HCT116 (cell line): Measurements from ENCODE around the gene CPNE8. TPM values are rescaled to one million over a fixed set of nuclear protein-coding genes. Genes with fewer than 3 reads are reported as not detected.

Source experiments
- ATAC-seq: fragments of 200-7000 bp; cut with Tn5 transposase; 2 replicates; pipeline ENCODE4 v1.9.1; 2020; ENCODE audit warnings: mild to moderate bottlenecking, moderate library complexity
- BruUV-seq: library from RNA; stranded (reverse); fragments of 400-500 nt; replicated peaks from 2 replicates; lab custom pipeline; 2021; lab: Mats Ljungman, UMichigan
- CTCF ChIA-PET: fragments of 300-600 bp; sonication (Branson Sonifier 250); formaldehyde crosslinking; loops from one replicate; lab custom pipeline; 2021; ENCODE audit warnings: antibody characterized with exemption; lab: Charles Lee
- POLR2A ChIA-PET: fragments of 300-600, 350-600 bp; sonication (Branson Sonifier 250); formaldehyde crosslinking; loops from one replicate; lab custom pipeline; 2021; ENCODE audit warnings: antibody characterized with exemption; lab: Charles Lee
- RAD21 ChIA-PET, 2 experiments: fragments of 300-600 bp; sonication (Branson Sonifier 250); formaldehyde crosslinking; loops; one replicate each; lab custom pipeline; 2023; ENCODE audit warnings: low total read pairs in 2 of 2; ENCODE audit not compliant: uncharacterized antibody in 2 of 2, unreplicated experiment in 2 of 2, low non-redundant PET in 1 of 2; lab: Charles Lee
- DNase-seq: peaks from one replicate; pipeline ENCODE4 v3.0.0-alpha.2; 2010; ENCODE audit warnings: low read depth, low spot score
- H2AFZ ChIP-seq: fragments of 200-600 bp; shearing (Covaris generic), sonication (generic); 2 replicates; pipeline ENCODE4 v1.6.1; 2017; ENCODE audit warnings: low read depth, mixed run types, mixed read lengths, antibody characterized with exemption, low read length; ENCODE audit not compliant: poor library complexity, severe bottlenecking
- H3K27ac ChIP-seq: 2 replicates; pipeline ENCODE4 v1.5.1; 2012; ENCODE audit warnings: low read depth, low read length
- H3K27me3 ChIP-seq: fragments of 200-600 bp; sonication (generic); 2 replicates; pipeline ENCODE4 v1.6.1; 2016; ENCODE audit warnings: mixed run types, low read length, mixed read lengths; ENCODE audit not compliant: insufficient read depth
- H3K36me3 ChIP-seq, 2 experiments: fragments of 200-500 bp in 1 of 2; fragments of 200-600 bp in 1 of 2; sonication (Bioruptor generic) in 1 of 2; sonication (generic) in 1 of 2; 2 replicates each; pipeline versions ENCODE4 v1.5.1 to v1.6.1; 2014 to 2016; ENCODE audit warnings: low read length in 2 of 2, inconsistent platforms in 1 of 2, mixed read lengths in 1 of 2, mixed run types in 1 of 2; ENCODE audit not compliant: insufficient read depth in 2 of 2, control insufficient read depth in 1 of 2
- H3K4me1 ChIP-seq, 2 experiments: fragments of 200-600 bp in 1 of 2; sonication (generic) in 1 of 2; 2 replicates each; pipeline versions ENCODE4 v1.5.1 to v1.6.1; 2012 to 2017; ENCODE audit warnings: low read length in 2 of 2, inconsistent platforms in 1 of 2, mild to moderate bottlenecking in 1 of 2, mixed read lengths in 1 of 2, mixed run types in 1 of 2, moderate library complexity in 1 of 2; ENCODE audit not compliant: insufficient read depth in 2 of 2, control insufficient read depth in 1 of 2
- H3K4me2 ChIP-seq: fragments of 200-600 bp; sonication (generic); 2 replicates; pipeline ENCODE4 v1.6.1; 2017; ENCODE audit warnings: mixed run types, low read length, mixed read lengths
- H3K4me3 ChIP-seq, 2 experiments: fragments of 200-600 bp in 1 of 2; sonication (generic) in 1 of 2; replicated peaks in 1 of 2; 2 replicates each; pipeline ENCODE4 v1.5.1; 2011 to 2016; ENCODE audit warnings: low read length in 2 of 2, control low read depth in 1 of 2, low read depth in 1 of 2, mild to moderate bottlenecking in 1 of 2, mixed read lengths in 1 of 2, mixed run types in 1 of 2
- H3K79me2 ChIP-seq: fragments of 200-600 bp; sonication (generic); 2 replicates; pipeline ENCODE4 v1.6.1; 2017; ENCODE audit warnings: mild to moderate bottlenecking, mixed run types, low read length, moderate library complexity, mixed read lengths; ENCODE audit not compliant: insufficient read depth
- H3K9ac ChIP-seq: fragments of 200-600 bp; sonication (generic); 2 replicates; pipeline ENCODE4 v1.6.1; 2016; ENCODE audit warnings: low read length, mixed read lengths
- H3K9me2 ChIP-seq: fragments of 200-600 bp; sonication (generic), shearing (Covaris generic); 2 replicates; pipeline ENCODE4 v1.6.1; 2017; ENCODE audit warnings: mixed run types, mild to moderate bottlenecking, moderate library complexity; ENCODE audit not compliant: insufficient read depth
- H3K9me3 ChIP-seq, 2 experiments: fragments of 200-500 bp in 1 of 2; fragments of 200-600 bp in 1 of 2; sonication (Bioruptor generic) in 1 of 2; sonication (generic) in 1 of 2; 2 replicates each; pipeline ENCODE4 v1.6.1; 2014 to 2017; ENCODE audit warnings: low read length in 2 of 2, mixed read lengths in 2 of 2, inconsistent platforms in 1 of 2, low read depth in 1 of 2, mild to moderate bottlenecking in 1 of 2, mixed run types in 1 of 2, moderate library complexity in 1 of 2; ENCODE audit not compliant: control insufficient read depth in 1 of 2, insufficient read depth in 1 of 2
- H4K20me1 ChIP-seq: fragments of 200-600 bp; sonication (generic), shearing (Covaris generic); 2 replicates; pipeline ENCODE4 v1.6.1; 2017; ENCODE audit warnings: mixed run types, mild to moderate bottlenecking, moderate library complexity; ENCODE audit not compliant: insufficient read depth
- ATF3 ChIP-seq: IDR thresholded peaks from 2 replicates; pipeline ENCODE4 v1.6.1; 2012
- MAX ChIP-seq: IDR thresholded peaks from 2 replicates; pipeline ENCODE4 v1.6.1; 2012
- RAD21 ChIP-seq: IDR thresholded peaks from 2 replicates; pipeline ENCODE4 v1.6.1; 2012; ENCODE audit warnings: low read depth, mild to moderate bottlenecking
- ZFX ChIP-seq: fragments of 450-650 bp; IDR thresholded peaks from 2 replicates; pipeline ENCODE4 v1.6.1; 2017
- intact Hi-C: fragments of 100-400 bp; cut with micrococcal nuclease; formaldehyde crosslinking; loops from 2 replicates; pipeline ENCODE4 v1.10.0; 2022
- total RNA-seq: library from RNA; stranded (reverse); gene quantifications from one replicate; pipeline ENCODE4 v1.2.1, GENCODE V29; 2021; ENCODE audit not compliant: unreplicated experiment

CPNE8 gene
- total RNA-seq, 1 experiment from 2014 or later, result 14.2 TPM

- Histone ChIP-seq H3K4me1 (no peaks in the 10 kb centered on the region), H3K9me3 (no peaks in the 10 kb centered on the region), H4K20me1 (no peaks in the 10 kb centered on the region), H3K9ac (no peak overlapping the region), H3K27me3 (no peaks in the 10 kb centered on the region), H3K4me3 (no peak overlapping the region), H3K36me3 (no peaks in the 10 kb centered on the region), H3K9me2 (no peaks in the 10 kb centered on the region), H3K4me2 (no peak overlapping the region), H2AFZ (no peak overlapping the region), H3K27ac (no peak overlapping the region), H3K79me2 (no peaks in the 10 kb centered on the region)
- DNase-seq, result no peak
- POLR2A ChIA-PET, result no interaction called here
- ATAC-seq, result no peak
- no TSS peak for BruUV-seq
- intact Hi-C loops, result no loop called here
- CTCF ChIA-PET, result no interaction called here
- RAD21 ChIA-PET, result no interaction called here
- no peak for TF ChIP-seq ZFX
These were observed 210.3 kb downstream of the CPNE8 start for GRCh38 chr12:38695057-38695456.

- no peak overlapping the region for H2AFZ ChIP-seq
- no peak for ATAC-seq
- TF ChIP-seq ATF3 (no peak), RAD21 (no peak), MAX (no peak)
- H3K36me3 ChIP-seq, result no peaks in the 10 kb centered on the region
- BruUV-seq, result no TSS peak
- H3K9me2 ChIP-seq, result no peaks in the 10 kb centered on the region
- H3K27ac ChIP-seq, result no peak overlapping the region
- RAD21 ChIA-PET, result no interaction called here
- no peaks in the 10 kb centered on the region for H3K27me3 ChIP-seq
- DNase-seq, result no peak
- H4K20me1 ChIP-seq, result no peaks in the 10 kb centered on the region
- H3K4me3 ChIP-seq, result no peak overlapping the region
- H3K4me1 ChIP-seq, result no peaks in the 10 kb centered on the region
- H3K4me2 ChIP-seq, result no peak overlapping the region
- CTCF ChIA-PET, result no interaction called here
- H3K9me3 ChIP-seq, result no peaks in the 10 kb centered on the region
- POLR2A ChIA-PET, result no interaction called here
- intact Hi-C loops, result no loop called here
- H3K9ac ChIP-seq, result no peak overlapping the region
- no peaks in the 10 kb centered on the region for H3K79me2 ChIP-seq
These were observed 214.2 kb downstream of the CPNE8 start for GRCh38 chr12:38691164-38691563.
